ENCODE data around the gene CLEC18B.
"Not testable (repeated sequence)": the region's sequence is repeated elsewhere in the genome, so short reads cannot be mapped to it uniquely, and the experiment has no call there.

Gene CLEC18B

DNA sequence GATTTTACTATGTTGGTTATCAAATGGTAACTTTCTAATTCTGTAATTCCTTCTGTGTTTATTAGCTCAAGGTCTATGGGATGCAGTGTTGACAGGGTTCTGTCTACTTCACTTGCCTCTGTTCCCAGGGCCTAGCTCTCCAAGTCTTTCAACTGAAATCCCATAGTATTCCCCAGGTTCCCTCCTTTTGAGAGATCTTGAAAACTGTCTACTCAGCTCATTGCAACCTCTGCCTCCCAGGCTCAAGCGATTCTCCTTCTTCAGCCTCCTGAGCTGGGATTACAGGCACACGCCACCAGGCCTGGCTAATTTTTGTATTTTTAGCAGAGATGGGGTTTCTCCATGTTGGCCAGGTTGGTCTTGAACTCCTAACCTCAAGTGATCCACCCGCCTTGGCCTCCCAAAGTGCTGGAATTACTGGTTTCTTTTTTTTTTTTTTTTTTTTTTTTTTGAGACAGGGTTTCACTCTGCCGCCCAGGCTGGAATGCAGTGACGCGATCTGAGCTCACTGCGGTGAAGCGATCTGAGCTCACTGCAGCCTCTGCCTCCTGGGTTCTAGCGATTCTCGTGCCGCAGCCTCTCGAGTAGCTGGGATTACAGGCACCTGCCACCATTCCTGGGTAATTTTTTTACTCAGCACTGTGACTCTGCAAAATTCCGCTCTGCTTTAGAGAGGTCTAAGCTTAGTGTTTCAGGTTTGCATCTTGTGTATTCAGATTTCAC is 22.5 kb upstream of the CLEC18B start:
- DNase-seq, result not testable (repeated sequence)

DNA sequence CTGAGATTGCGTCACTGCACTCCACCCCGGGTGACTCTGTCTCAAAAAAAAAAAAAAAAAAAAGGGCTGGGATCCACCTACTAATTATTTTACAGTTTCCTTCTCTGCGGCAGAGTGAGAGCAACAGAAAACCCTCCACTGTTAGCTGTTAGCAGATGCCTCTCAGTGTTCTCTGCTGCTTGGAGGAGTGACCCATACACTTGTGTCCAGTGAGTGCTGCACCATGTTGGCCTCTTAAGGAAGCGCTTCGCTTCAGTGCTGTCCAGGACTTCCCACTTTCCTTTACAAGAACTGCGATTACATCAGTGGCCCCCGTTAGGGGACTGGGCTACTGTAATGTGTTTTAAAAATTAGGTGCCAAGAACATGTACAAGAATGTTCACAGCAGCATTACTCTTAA is 18.4 kb upstream of the CLEC18B start:
- DNase-seq, result no peak

- no peak for DNase-seq
Measured at GRCh38 chr16:74438492-74438979, 17.3 kb upstream of the CLEC18B start.

- DNase-seq, result no peak
Measured at GRCh38 chr16:74431516-74431915, 10.2 kb upstream of the CLEC18B start.

DNA sequence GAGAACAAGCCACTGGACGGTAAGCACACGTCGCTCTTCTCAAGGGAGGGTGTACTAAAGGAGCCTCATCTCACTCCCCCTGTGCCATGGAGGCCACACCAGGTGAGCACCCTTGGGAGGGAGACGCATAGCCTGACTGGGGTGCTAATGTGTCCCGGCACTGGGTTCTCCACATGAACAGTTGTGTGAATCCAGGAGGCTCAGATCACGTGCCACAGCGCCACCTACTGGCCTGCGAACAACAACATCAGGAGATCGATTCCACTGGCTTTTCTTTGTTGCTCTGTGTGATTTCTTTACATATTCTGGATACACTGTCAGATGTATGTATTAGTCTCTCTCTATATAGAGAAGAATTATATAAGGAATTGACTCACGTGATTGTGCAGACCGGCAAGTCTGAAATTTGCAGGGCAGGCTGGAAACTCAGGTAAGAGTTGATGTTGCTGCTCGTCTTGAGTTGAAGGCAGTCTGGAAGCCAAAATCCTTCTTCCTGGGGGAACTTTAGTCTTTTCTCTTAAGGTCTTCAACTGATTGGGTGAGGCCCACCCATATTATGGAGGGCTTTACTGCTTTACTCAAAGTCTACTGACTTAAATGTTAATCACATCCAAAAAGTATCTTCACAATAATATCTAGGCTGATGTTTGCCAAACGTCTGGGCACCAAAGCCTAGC is 8.9 kb upstream of the CLEC18B start:
- DNase-seq, result not testable (repeated sequence)

- not testable (repeated sequence) for DNase-seq
Measured at GRCh38 chr16:74428493-74428892, 7.2 kb upstream of the CLEC18B start.

- DNase-seq, result not testable (repeated sequence)
Measured at GRCh38 chr16:74425751-74426150, 4.5 kb upstream of the CLEC18B start.

- not testable (repeated sequence) for DNase-seq
Measured at GRCh38 chr16:74423721-74424120, 2.4 kb upstream of the CLEC18B start.

DNA sequence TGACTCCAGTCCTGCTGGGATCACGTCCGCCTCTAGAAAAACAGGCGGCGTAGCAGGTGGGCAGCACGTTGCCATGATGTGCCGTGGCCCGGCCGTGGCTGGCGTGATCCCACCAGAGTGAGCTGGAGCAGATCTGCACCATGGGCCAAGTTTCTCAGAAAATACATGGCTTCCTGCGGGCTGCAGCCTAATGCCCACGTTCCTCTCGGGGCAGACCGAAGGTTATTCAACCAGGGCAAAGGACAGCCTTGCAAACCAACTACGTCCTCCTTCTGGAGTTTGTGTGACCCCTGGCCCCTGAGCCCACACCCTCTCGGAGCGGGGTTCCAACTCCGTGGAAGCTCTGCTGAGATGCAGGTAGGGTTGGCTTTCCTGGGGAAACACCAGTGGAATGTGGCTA is 808 bp upstream of the CLEC18B start:
- DNase-seq, result not testable (repeated sequence)

GRCh38 chr16:74421482-74421785 is 156 bp upstream of the CLEC18B start:
- not testable (repeated sequence) for DNase-seq

DNA sequence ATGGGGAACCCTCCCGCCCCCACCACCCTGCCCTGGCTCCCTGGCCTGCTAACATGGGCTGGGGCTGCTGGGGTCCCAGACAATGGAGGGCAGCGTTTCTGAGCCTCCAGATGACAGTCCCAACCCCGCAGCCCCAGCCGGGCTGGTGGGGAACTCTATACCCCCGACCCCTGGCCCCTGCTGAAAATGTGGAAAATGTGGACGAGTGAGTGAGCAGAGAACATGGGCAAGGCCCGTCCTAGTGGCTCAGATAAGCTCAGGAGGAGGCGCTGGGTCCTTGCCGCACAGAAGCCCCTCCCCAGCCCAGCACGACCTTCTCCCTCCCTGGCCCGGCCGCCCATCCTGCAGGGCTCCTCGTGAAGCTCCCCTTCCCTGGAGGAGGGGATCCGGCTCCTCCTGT is 1.5 kb downstream of the CLEC18B start:
- DNase-seq, result not testable (repeated sequence)

- not testable (repeated sequence) for DNase-seq
Measured at GRCh38 chr16:74417897-74418296, 3.4 kb downstream of the CLEC18B start.

DNA sequence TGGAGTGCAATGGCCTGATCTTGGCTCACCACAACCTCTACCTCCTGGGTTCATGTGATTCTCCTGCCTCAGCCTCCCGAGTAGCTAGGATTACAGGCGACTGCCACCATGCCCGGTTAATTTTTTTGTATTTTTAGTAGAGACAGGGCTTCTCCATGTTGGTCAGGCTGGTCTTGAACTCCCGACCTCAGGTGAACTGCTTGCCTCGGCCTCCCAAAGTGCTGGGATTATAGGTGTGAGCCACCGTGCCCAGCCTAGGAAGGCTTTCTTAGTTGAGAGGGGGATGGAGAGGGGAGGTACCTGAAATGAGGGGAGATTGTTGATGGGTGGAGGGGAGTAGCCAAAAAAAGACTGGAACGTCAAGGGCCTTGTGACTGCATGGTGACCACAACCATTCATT is 7.4 kb downstream of the CLEC18B start:
- not testable (repeated sequence) for DNase-seq

GRCh38 chr16:74413485-74413884 is 7.8 kb downstream of the CLEC18B start:
- DNase-seq, result not testable (repeated sequence)

GRCh38 chr16:74412775-74413390 is 8.4 kb downstream of the CLEC18B start:
- not testable (repeated sequence) for DNase-seq

GRCh38 chr16:74412138-74412774 is 9.0 kb downstream of the CLEC18B start:
- not testable (repeated sequence) for DNase-seq

DNA sequence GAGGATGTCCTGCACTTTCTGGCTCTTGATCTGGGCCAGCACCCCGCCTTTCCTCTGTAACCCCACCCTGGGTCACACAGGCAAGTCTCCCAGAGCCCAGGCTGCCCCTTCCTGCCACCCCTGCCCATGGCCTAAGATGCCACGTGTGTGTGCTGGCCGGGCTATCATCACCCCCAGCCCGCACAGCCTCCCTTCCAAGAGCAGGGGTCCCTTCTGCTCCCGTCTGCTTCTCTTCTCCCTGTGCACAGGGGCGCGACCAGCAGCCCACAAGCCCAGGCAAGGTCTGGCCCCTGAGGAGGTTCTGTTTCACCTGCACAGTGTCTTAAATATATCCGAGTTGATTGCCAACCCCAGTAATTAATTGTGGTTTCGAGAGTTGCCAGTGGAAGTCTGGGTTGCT is 10.3 kb downstream of the CLEC18B start:
- DNase-seq, result not testable (repeated sequence)

DNA sequence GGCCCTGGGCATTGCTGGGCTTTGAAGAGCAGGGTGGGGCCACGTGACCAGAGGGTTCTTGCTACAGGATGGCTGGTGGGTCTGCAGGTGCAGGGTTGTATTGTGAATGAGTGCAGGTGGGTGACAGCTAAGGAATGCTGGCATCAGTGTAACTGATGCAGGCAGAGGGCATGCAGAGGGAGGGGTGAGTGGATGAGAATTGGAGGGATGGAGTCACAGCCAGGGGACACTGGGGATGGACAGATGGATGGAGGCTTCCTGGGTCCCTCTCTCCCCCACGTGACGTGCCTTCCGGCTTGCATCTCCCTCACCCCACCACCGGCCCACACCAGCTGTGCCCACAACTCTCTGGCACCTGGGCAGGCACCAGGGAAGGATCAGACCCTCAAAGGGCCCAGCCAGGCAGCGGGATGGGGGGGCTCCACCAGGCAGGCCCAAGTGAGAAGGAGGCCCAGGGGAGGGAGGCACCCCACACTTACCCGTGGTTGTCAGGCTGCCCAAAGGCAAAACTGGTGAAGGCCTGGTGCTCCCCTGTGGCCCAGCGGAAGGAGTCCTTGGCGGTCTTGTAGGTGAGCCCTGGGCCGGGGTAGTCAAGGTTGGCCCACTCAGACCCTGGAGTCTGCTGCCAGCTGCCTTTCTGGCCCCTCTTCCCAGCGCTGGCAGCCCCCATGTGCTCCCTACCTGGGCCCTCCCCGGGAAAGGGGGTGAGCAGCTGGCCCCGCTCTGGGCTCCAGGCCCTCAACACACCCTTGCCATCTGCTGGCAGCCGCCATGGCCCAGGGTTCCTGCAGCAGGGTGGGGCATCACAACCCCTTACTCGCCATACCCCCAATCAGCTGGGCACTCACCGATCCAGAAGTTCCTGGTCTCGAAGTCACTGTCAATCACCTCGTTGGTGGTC is 11.0 kb downstream of the CLEC18B start:
- DNase-seq, result not testable (repeated sequence)

DNA sequence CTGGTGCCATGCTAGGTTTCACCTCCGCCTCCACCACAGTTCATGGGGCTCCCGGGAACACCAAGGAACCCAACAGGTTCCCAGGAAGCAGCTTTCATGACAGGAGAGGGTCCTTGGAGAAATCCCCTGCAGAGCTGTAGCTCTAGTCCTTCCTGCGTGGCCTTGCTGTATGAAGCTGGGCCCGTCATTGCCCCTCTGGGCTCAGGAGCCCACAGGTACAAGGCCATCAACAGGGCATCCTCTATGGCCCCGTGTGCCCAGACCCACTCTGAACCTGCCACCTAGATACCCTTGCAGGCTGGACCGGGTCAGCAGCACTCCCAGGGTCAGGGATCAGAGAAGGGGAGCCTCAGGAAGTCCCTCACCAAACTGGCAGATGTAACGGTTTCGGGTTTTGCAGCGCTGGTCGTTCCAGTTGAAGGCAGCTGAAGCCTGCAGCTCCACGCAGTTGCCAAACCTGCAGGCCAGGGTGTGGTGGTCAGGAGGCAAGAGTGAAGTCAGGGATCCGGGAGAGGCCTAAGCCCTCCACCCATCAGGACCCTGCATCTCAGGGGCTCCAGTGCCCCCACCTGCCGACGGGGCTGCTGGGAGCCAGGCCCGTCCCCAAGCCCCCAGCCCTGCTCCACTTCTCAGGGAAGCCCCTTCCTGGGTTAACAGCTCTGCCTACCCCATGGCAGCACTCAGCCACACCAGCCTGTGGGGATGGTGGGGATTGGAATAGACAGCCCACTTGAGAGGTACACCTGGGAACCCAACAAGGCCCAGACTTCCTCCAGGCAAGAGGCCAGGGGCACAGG is 11.9 kb downstream of the CLEC18B start:
- DNase-seq, result not testable (repeated sequence)

DNA sequence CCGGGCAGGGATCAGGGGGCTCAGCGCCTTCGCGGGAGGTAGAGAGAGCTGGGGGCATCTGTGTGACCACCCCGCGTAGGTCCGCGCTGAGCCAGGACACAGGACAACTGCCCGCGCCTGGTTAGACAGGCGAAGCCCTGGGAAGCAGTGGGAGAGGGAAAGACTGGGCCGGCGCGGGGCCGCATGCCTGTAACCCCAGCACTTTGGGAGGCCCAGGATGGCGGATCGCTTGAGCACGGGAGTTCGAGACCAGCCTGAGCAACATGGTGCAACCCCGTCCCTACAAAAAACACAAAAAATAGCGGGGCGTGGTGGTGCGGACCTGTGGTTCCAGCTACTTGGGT is 13.9 kb downstream of the CLEC18B start:
- not testable (repeated sequence) for DNase-seq

- DNase-seq, result not testable (repeated sequence)
Measured at GRCh38 chr16:74406600-74407361, 14.5 kb downstream of the CLEC18B start.

Measured in amniotic stem cell (primary cell).